WI38 (cell line): ENCODE measurements around the gene LHPP.

Experiments
- H3K4me3 ChIP-seq: 2 replicates; pipeline ENCODE4 v1.5.1; 2011; ENCODE audit warnings: low read depth, mild to moderate bottlenecking, control low read depth, low read length
- CTCF ChIP-seq: IDR thresholded peaks from 2 replicates; pipeline ENCODE4 v1.5.1; 2012; ENCODE audit warnings: low read depth, mild to moderate bottlenecking, control low read depth, low read length

The LHPP gene

GRCh38 chr10:124646483-124647352, 185.1 kb downstream of the LHPP start:
- H3K4me3 ChIP-seq = no peak overlapping the region
- no peak for TF ChIP-seq CTCF

DNA sequence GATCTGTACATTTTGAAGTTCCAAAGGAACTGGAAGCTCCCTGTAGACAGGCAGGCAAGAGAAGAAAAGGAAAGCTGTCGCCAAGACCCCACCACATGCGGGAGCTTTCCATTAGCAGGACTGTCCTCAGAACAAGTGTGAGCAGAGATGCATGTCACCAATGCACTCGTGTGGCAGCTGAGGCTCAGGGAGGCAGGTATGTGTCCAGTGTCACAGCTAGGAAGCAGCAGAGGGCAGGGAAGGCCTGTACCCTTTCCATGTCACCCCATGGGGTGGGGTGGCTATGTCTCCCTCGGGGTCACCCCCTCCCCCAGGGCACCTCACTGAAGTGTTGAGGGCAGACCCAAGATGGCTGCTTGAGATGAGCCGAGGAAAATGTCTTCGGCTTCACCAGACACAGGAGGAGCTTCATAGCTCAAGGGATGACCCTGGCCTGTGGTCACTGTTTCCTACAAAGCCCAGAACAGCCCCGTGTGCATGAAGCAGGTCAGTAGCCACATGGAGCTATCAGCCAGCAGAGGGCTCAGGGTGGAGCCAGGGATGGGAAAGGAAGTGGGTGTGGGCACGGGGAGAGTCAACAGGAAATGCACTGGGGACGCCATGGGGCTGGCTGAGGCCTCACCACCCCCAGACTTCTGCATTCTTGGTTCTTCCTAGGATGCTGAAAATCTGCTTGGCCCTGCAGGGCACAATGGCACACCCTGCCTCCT, 186.0 kb downstream of the LHPP start:
- no peak overlapping the region for H3K4me3 ChIP-seq
- TF ChIP-seq CTCF = 0 out of 2 replicates have a peak, but pooled peaks have one; percentile 21

DNA sequence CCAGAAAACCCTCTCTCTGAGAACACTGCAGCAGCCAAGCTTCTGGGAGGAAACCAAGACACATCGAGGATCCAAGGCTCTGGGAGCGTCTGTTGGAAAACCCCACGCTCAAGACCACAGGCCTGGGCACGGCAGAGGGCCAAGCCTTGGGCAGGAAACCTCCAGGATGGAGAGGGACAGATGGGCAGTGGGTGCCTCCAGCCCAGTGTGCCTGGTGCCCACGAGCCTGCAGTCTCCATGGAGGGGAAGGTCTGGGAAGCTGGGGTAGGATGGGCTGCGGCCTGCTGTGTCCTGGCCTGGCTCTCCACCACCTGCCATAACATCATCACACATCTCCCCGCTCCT, 186.5 kb downstream of the LHPP start:
- no peak overlapping the region for H3K4me3 ChIP-seq
- TF ChIP-seq CTCF = no peak

DNA sequence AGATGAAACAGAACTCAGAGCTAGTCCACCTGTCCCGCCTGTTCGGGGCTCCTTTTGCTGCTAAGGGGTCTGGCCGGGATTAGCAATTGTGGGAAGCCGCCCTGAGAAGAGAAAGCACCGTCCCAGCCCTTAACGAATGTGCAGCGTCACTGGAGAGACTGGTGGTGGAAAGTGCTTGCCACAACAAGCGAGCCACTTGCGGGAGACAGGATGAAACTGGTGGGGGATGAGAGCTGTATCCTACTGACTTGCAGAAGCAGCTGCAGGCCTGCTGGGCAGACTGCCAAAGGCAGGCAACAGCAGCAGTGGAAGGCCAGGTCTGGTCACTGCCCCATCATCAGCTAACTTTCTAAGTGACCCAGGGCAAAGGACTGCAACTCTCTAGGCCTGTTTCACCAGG, 187.1 kb downstream of the LHPP start:
- no peak overlapping the region for H3K4me3 ChIP-seq
- no peak for TF ChIP-seq CTCF

- TF ChIP-seq CTCF = no peak
- no peak overlapping the region for H3K4me3 ChIP-seq
Measured at GRCh38 chr10:124649214-124649613, 187.6 kb downstream of the LHPP start.

- no peak for TF ChIP-seq CTCF
- H3K4me3 ChIP-seq = no peak overlapping the region
Measured at GRCh38 chr10:124650263-124650662, 188.6 kb downstream of the LHPP start.

DNA sequence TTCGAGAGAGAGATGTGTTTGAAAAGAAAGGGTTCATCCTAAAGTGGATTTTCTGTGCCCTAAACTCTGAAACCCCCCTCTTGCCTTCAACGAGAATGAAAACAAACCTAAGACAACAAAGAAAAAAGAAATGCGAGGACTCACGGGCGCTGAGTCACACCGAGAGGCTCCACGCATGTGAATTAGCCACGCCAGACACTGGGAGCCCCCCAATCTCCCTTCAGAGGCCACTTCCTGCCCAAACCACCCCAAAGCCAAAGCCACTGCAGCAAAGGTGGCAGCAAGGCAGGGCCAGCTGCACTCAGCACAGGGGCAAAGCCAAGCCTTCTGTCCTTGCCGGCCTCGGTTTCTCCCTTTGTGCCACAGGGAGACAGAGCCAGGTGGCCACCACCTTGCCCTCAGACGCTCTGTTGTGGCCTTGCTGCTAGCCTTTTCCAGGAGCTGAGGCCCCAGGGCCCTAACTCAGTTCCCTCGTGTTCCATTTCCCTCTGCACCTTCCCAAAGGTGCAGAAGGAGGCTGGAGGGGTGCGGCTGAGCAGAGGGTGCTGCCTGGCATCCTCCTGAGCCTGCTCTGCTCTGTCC, 189.3 kb downstream of the LHPP start:
- TF ChIP-seq CTCF = no peak
- H3K4me3 ChIP-seq = no peak overlapping the region
